Neuronal stem cell (in vitro differentiated cells): ENCODE measurements around the gene NPAS3.
A peak's percentile ranks its signal among the peaks of the same experiment; 100 is the strongest.

Experiments
- DNase-seq: peaks from one replicate; pipeline ENCODE4 v3.0.0-alpha.2; 2013; ENCODE audit warnings: low spot score
- H2AFZ ChIP-seq: one replicate; pipeline ENCODE4 v1.6.1; 2013; ENCODE audit warnings: mild to moderate bottlenecking, low read length, inconsistent platforms
- H2AK5ac ChIP-seq: 2 replicates; pipeline ENCODE4 v1.6.1; 2013; ENCODE audit warnings: low read depth, mild to moderate bottlenecking, inconsistent platforms, low read length, moderate library complexity, mixed read lengths
- H2BK120ac ChIP-seq: 2 replicates; pipeline ENCODE4 v1.6.1; 2013; ENCODE audit warnings: low read depth, mild to moderate bottlenecking, inconsistent platforms, low read length, moderate library complexity, mixed read lengths
- H2BK12ac ChIP-seq: one replicate; pipeline ENCODE4 v1.6.1; 2013; ENCODE audit warnings: low read length, inconsistent platforms
- H2BK15ac ChIP-seq: 2 replicates; pipeline ENCODE4 v1.6.1; 2013; ENCODE audit warnings: mild to moderate bottlenecking, low read length, inconsistent platforms, mixed read lengths
- H2BK5ac ChIP-seq: one replicate; pipeline ENCODE4 v1.6.1; 2013; ENCODE audit warnings: inconsistent platforms, mild to moderate bottlenecking, low read length, moderate library complexity
- H3K14ac ChIP-seq: one replicate; pipeline ENCODE4 v1.6.1; 2013; ENCODE audit warnings: low read length, inconsistent platforms
- H3K18ac ChIP-seq: 2 replicates; pipeline ENCODE4 v1.6.1; 2013; ENCODE audit warnings: low read length, inconsistent platforms
- H3K23ac ChIP-seq: 2 replicates; pipeline ENCODE4 v1.6.1; 2013; ENCODE audit warnings: low read depth, mild to moderate bottlenecking, mixed read lengths, low read length, inconsistent platforms; ENCODE audit not compliant: poor library complexity
- H3K27ac ChIP-seq: replicated peaks from 3 replicates; pipeline ENCODE4 v1.5.1; 2013; ENCODE audit warnings: low read length, inconsistent platforms
- H3K27me3 ChIP-seq, 3 experiments: 2 replicates each; pipeline ENCODE4 v1.6.1; 2013; ENCODE audit warnings: low read length in 3 of 3, mild to moderate bottlenecking in 2 of 3, inconsistent platforms in 1 of 3, low read depth in 1 of 3, mixed read lengths in 1 of 3, moderate library complexity in 1 of 3; ENCODE audit not compliant: control insufficient read depth in 3 of 3, insufficient read depth in 3 of 3
- H3K36me3 ChIP-seq, 2 donors: replicated peaks in 1 of 2; 2 replicates each; pipeline ENCODE4 v1.6.1; 2013; ENCODE audit warnings: low read length in 2 of 2; ENCODE audit not compliant: control insufficient read depth in 2 of 2, insufficient read depth in 2 of 2
- H3K4ac ChIP-seq: 2 replicates; pipeline ENCODE4 v1.6.1; 2013; ENCODE audit warnings: inconsistent platforms, mild to moderate bottlenecking, low read length, moderate library complexity
- H3K4me1 ChIP-seq, 2 donors: 1 replicate in 1 of 2; 2 replicates in 1 of 2; pipeline ENCODE4 v1.6.1; 2013; ENCODE audit warnings: low read length in 2 of 2, low read depth in 1 of 2; ENCODE audit not compliant: control insufficient read depth in 2 of 2, insufficient read depth in 1 of 2
- H3K4me2 ChIP-seq: one replicate; pipeline ENCODE4 v1.6.1; 2013; ENCODE audit warnings: mild to moderate bottlenecking, low read length, inconsistent platforms; ENCODE audit not compliant: insufficient read depth, poor library complexity, severe bottlenecking
- H3K4me3 ChIP-seq, 2 donors: 2 replicates each; pipeline ENCODE4 v1.5.1; 2013; ENCODE audit warnings: low read length in 2 of 2, mild to moderate bottlenecking in 2 of 2, inconsistent platforms in 1 of 2, moderate library complexity in 1 of 2
- H3K79me1 ChIP-seq: one replicate; pipeline ENCODE4 v1.6.1; 2013; ENCODE audit warnings: low read depth, mild to moderate bottlenecking, inconsistent platforms, low read length, moderate library complexity
- H3K9ac ChIP-seq: one replicate; pipeline ENCODE4 v1.6.1; 2013; ENCODE audit warnings: mild to moderate bottlenecking, low read depth, low read length, inconsistent platforms; ENCODE audit not compliant: poor library complexity
- H3K9me3 ChIP-seq, 2 donors: replicated peaks in 1 of 2; 2 replicates each; pipeline versions ENCODE3 to v1.6.1; 2013; ENCODE audit warnings: low read length in 2 of 2, mild to moderate bottlenecking in 2 of 2, inconsistent platforms in 1 of 2, low read depth in 1 of 2, mixed read lengths in 1 of 2, moderate library complexity in 1 of 2; ENCODE audit not compliant: control insufficient read depth in 2 of 2, insufficient read depth in 1 of 2
- H4K8ac ChIP-seq: one replicate; pipeline ENCODE4 v1.6.1; 2013; ENCODE audit warnings: low read depth, mild to moderate bottlenecking, inconsistent platforms, low read length, moderate library complexity
- H4K91ac ChIP-seq: one replicate; pipeline ENCODE4 v1.6.1; 2013; ENCODE audit warnings: low read length, low read depth, mild to moderate bottlenecking, inconsistent platforms; ENCODE audit not compliant: poor library complexity
- WGBS, 2 donors: extraction: QIAGEN DNeasy Blood & Tissue Kit; methylation state at CpG; one replicate each; pipeline ENCODE4 v1.1.7; 2013; ENCODE audit warnings: missing lambda C conversion rate in 2 of 2, mixed read lengths in 1 of 2; ENCODE audit not compliant: insufficient read length in 2 of 2, insufficient replicate concordance in 1 of 2; ENCODE audit errors: extremely low coverage in 2 of 2; 5-methylcytosine and 5-hydroxymethylcytosine counted together

NPAS3 gene

DNA sequence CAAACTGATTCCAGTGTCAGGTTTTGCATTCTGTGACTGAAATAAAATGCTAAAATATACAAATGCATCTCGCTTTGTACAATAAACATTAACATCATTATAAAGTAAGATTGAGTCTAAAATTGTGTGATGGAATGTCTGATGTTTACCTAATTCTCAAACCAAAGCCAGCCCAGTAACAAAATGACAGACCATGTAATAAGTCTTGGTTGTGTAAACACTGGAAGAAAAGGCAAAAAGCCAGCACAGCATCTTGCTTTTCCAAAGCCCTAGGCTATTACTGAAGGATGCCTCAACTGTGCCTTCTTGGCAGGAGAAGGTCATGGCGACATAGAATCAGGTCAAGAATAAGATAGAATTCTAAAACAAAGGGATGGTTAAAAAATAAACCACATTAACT, 842.6 kb downstream of the NPAS3 start:
- H3K14ac ChIP-seq = no peak overlapping the region
- no peak overlapping the region for H2AFZ ChIP-seq
- H4K91ac ChIP-seq = no peak overlapping the region
- H2BK5ac ChIP-seq = no peak overlapping the region
- H3K4me2 ChIP-seq = no peak overlapping the region
- H3K23ac ChIP-seq = no peak overlapping the region
- H2BK15ac ChIP-seq = no peak overlapping the region
- H3K9ac ChIP-seq = no peak overlapping the region
- no peaks in the 10 kb centered on the region for H3K9me3 ChIP-seq
- no peak overlapping the region for H3K18ac ChIP-seq
- H4K8ac ChIP-seq = no peak overlapping the region
- no peak overlapping the region for H3K27ac ChIP-seq
- DNase-seq = no peak
- no peak overlapping the region for H2BK12ac ChIP-seq
- H3K27me3 ChIP-seq = no peaks in the 10 kb centered on the region
- peaks cover 16% of the 10 kb centered on the region in 2 donors for H3K4me1 ChIP-seq
- no peaks in the 10 kb centered on the region for H3K79me1 ChIP-seq
- peaks cover 0 to 74% of the 10 kb centered on the region in 2 donors for H3K36me3 ChIP-seq
- no CpG with 5 or more reads among the region's 2 CpGs for WGBS, 2 donors
- H3K4ac ChIP-seq = no peak overlapping the region
- H3K4me3 ChIP-seq = no peak overlapping the region
- H2AK5ac ChIP-seq = no peak overlapping the region
- H2BK120ac ChIP-seq = no peak overlapping the region

DNA sequence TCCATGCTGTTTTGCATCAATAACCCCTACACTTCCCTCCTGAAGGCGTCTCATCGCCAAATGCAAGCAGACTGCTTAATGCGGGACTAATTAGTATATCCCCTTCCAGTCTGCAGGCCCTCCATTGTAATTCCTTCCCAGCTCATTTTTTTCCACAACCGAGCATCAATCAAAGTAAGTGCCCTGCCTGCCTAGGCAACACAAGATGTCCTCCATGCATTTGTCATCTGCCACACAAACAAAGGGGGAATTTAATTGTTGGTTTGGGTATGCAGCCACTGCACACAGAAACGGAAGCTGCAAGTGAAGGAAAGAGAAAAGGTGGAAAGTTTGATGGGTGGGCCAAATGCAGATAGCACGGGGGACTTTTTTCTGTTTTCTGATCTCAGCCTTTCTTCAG, 844.2 kb downstream of the NPAS3 start:
- no peak overlapping the region for H2AK5ac ChIP-seq
- H2AFZ ChIP-seq = no peak overlapping the region
- H4K91ac ChIP-seq = no peak overlapping the region
- peak overlapping the region; percentile 55 for H3K27ac ChIP-seq
- H2BK5ac ChIP-seq = no peak overlapping the region
- no peak overlapping the region for H2BK12ac ChIP-seq
- no peak for DNase-seq
- H3K36me3 ChIP-seq = peaks cover 0 to 66% of the 10 kb centered on the region in 2 donors
- H2BK120ac ChIP-seq = no peak overlapping the region
- peaks cover 16 to 18% of the 10 kb centered on the region in 2 donors for H3K4me1 ChIP-seq
- no peaks in the 10 kb centered on the region for H3K27me3 ChIP-seq
- H2BK15ac ChIP-seq = no peak overlapping the region
- H3K79me1 ChIP-seq = no peaks in the 10 kb centered on the region
- no peak overlapping the region for H3K14ac ChIP-seq
- no peak overlapping the region for H3K4ac ChIP-seq
- H3K9me3 ChIP-seq = no peaks in the 10 kb centered on the region
- H4K8ac ChIP-seq = no peak overlapping the region
- no CpG with 5 or more reads among the region's 6 CpGs for WGBS, 2 donors
- no peak overlapping the region for H3K9ac ChIP-seq
- H3K4me3 ChIP-seq = no peak overlapping the region
- H3K23ac ChIP-seq = no peak overlapping the region
- H3K4me2 ChIP-seq = no peak overlapping the region
- no peak overlapping the region for H3K18ac ChIP-seq

DNA sequence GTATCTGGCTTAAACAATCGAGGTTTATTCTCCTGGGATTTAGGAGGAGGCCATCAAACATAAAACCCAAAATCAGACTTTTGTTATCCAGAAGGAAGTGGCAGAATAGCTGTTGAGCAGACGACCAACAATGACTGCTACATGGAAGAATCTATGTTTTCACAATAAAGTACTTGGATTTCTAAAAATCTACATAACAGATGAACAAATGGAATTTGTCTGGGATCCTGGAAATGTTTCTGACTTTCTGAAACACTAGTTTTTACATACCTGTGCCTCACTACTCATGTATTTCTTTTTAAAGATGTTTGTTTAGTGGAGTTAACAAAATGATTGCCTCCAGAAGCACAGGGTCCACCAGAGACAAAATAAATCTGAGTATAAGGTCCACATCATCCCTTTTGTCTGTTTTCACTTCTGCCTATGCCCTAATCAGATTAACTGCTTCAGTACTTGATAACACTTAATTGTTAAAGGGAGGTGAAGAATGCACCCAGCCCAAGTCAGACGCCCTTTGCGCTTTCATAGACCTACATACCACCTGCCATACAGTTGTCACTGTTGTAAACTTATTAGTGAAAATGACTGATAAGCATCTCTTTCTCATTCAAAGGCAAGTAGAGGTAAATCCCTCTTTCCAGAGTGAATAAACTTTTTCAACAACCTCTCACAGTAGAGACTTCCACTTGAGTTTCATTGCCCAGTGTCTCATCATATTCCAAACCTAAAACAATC, 847.6 kb downstream of the NPAS3 start:
- Histone ChIP-seq H3K9ac (no peak overlapping the region), H3K79me1 (no peaks in the 10 kb centered on the region), H3K27ac (no peak overlapping the region), H2BK120ac (no peak overlapping the region), H3K14ac (no peak overlapping the region), H3K27me3 (no peaks in the 10 kb centered on the region), H2BK12ac (no peak overlapping the region), H4K8ac (no peak overlapping the region), H3K4me2 (no peak overlapping the region), H3K4me3 (no peak overlapping the region), H4K91ac (no peak overlapping the region), H3K36me3 (peaks cover 0 to 42% of the 10 kb centered on the region in 2 donors), H3K18ac (no peak overlapping the region), H2BK15ac (no peak overlapping the region), H2BK5ac (no peak overlapping the region), H2AFZ (no peak overlapping the region), H2AK5ac (no peak overlapping the region), H3K4ac (no peak overlapping the region), H3K9me3 (peaks cover 0 to 7% of the 10 kb centered on the region in 2 donors), H3K23ac (no peak overlapping the region), H3K4me1 (peaks cover 20 to 25% of the 10 kb centered on the region in 2 donors)
- no CpG with 5 or more reads among the region's 4 CpGs for WGBS, 2 donors
- no peak for DNase-seq

DNA sequence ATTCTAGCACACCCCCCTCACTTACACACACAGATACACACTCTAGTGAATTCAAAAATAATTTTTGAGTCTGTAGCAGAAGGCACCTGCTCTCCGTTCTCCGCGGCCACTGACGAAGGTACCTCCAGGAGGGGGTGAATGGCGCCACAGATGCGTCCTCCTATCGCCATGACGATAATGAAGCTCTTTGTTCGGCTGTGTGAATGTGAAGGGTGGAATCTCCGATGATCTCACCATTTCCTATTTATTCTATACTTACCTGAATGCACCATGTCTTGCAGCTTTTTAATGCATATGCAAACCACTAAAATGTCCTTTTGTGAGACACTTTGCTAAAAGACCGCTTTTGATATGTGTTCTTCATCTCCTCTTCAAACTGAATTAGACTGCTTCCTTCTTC, 849.5 kb downstream of the NPAS3 start:
- Histone ChIP-seq H2BK120ac (no peak overlapping the region), H3K27ac (no peak overlapping the region), H3K18ac (no peak overlapping the region), H3K9me3 (peaks cover 0 to 7% of the 10 kb centered on the region in 2 donors), H3K4ac (no peak overlapping the region), H3K14ac (no peak overlapping the region), H2BK5ac (no peak overlapping the region), H3K4me3 (no peak overlapping the region), H3K79me1 (no peaks in the 10 kb centered on the region), H3K4me1 (peaks cover 19 to 25% of the 10 kb centered on the region in 2 donors), H2BK15ac (no peak overlapping the region), H4K91ac (no peak overlapping the region), H2AK5ac (no peak overlapping the region), H3K9ac (no peak overlapping the region), H3K23ac (no peak overlapping the region), H3K27me3 (no peaks in the 10 kb centered on the region), H3K36me3 (peaks cover 0 to 30% of the 10 kb centered on the region in 2 donors), H2BK12ac (no peak overlapping the region), H2AFZ (no peak overlapping the region), H3K4me2 (no peak overlapping the region), H4K8ac (no peak overlapping the region)
- no peak for DNase-seq
- no CpG with 5 or more reads among the region's 11 CpGs for WGBS, 2 donors
